A549 (cell line): ENCODE data around the gene KRTAP9-3. TPM values are rescaled to one million over a fixed set of nuclear protein-coding genes. Genes with fewer than 3 reads are reported as not detected.

Experiments
- ATAC-seq, 2 experiments: fragments of 200-7000 bp in 1 of 2; fragments of >200 bp in 1 of 2; cut with Nextera tagmentation in 1 of 2; cut with Tn5 transposase in 1 of 2; 3 replicates each; pipeline versions ENCODE4 v1.8.0 to v1.9.1; 2018 to 2020; ENCODE audit warnings: mild to moderate bottlenecking in 1 of 2, moderate library complexity in 1 of 2
- CTCF ChIA-PET: fragments of 300-600 bp; sonication (Branson Sonifier 250); formaldehyde crosslinking; extraction: SDS; loops from one replicate; lab custom pipeline; 2021; ENCODE audit warnings: antibody characterized with exemption, inconsistent platforms; lab: Yijun Ruan, JAX
- POLR2A ChIA-PET: fragments of 350-600 bp; formaldehyde crosslinking; extraction: SDS; loops from one replicate; lab custom pipeline; 2021; ENCODE audit warnings: antibody characterized with exemption, inconsistent platforms; lab: Yijun Ruan, JAX
- DNase-seq, 2 experiments: peaks; one replicate each; pipeline versions ENCODE4 v3.0.0 to v3.0.0-alpha.2; 2011 to 2016; ENCODE audit warnings: low read depth in 1 of 2, low spot score in 1 of 2
- FAIRE-seq: peaks from 2 replicates; lab custom pipeline; 2011; peaks lifted over from hg19 to GRCh38; lab: Jason Lieb, UNC
- H3K27ac ChIP-seq, 2 experiments: fragments of >200 bp; sonication (Bioruptor Twin); formaldehyde crosslinking; 3 replicates each; pipeline ENCODE4 v1.5.1; 2016 to 2017
- H3K4me1 ChIP-seq: fragments of >200 bp; sonication (Bioruptor Twin); formaldehyde crosslinking; 3 replicates; pipeline ENCODE4 v1.6.1; 2016
- H3K4me2 ChIP-seq: fragments of >200 bp; sonication (Bioruptor Twin); formaldehyde crosslinking; 3 replicates; pipeline ENCODE4 v1.6.1; 2016
- H3K4me3 ChIP-seq: fragments of >200 bp; sonication (Bioruptor Twin); formaldehyde crosslinking; 3 replicates; pipeline ENCODE4 v1.5.1; 2016
- H3K9me3 ChIP-seq: fragments of >200 bp; sonication (Bioruptor Twin); formaldehyde crosslinking; 3 replicates; pipeline ENCODE4 v1.6.1; 2016
- BHLHE40 ChIP-seq: IDR thresholded peaks from 2 replicates; pipeline ENCODE4 v1.6.1; 2012; ENCODE audit warnings: low read depth, low read length, inconsistent platforms
- CBX8 ChIP-seq: fragments of 200-600 bp; sonication (generic); IDR thresholded peaks from 2 replicates; pipeline ENCODE4 v1.6.1; 2016
- CEBPB ChIP-seq, 2 experiments: fragments of >200 bp in 1 of 2; sonication (Bioruptor Twin) in 1 of 2; formaldehyde crosslinking in 1 of 2; IDR thresholded peaks; 2 replicates each; pipeline ENCODE4 v1.6.1; 2012 to 2016
- CHD2 ChIP-seq: fragments of 150-350 bp; IDR thresholded peaks from 2 replicates; pipeline ENCODE4 v1.6.1; 2014; ENCODE audit warnings: low read length; ENCODE audit not compliant: partially characterized antibody
- CTCF ChIP-seq: fragments of >200 bp; sonication (Bioruptor Twin); formaldehyde crosslinking; IDR thresholded peaks from 3 replicates; pipeline ENCODE4 v1.5.1; 2016
- EHF ChIP-seq: fragments of 250-450 bp; sonication (Bioruptor Pico); IDR thresholded peaks from 2 replicates; pipeline ENCODE4 v1.5.0; 2020; ENCODE audit warnings: mild to moderate bottlenecking
- ELK1 ChIP-seq: fragments of 150-350 bp; IDR thresholded peaks from 2 replicates; pipeline ENCODE4 v1.6.1; 2014; ENCODE audit warnings: low read depth, mild to moderate bottlenecking, low read length
- GATA3 ChIP-seq: IDR thresholded peaks from 2 replicates; pipeline ENCODE4 v1.6.1; 2012; ENCODE audit warnings: borderline replicate concordance
- HMGXB4 ChIP-seq: fragments of 250-450 bp; sonication (Bioruptor Pico); IDR thresholded peaks from 2 replicates; pipeline ENCODE4 v1.5.0; 2021; ENCODE audit warnings: mild to moderate bottlenecking, moderate library complexity, borderline replicate concordance
- HOXB5 ChIP-seq: fragments of 250-450 bp; sonication (Bioruptor Pico); IDR thresholded peaks from 2 replicates; pipeline ENCODE4 v1.5.0; 2020; ENCODE audit warnings: mild to moderate bottlenecking, moderate library complexity
- MAFK ChIP-seq: fragments of 450-650 bp; IDR thresholded peaks from 2 replicates; pipeline ENCODE4 v1.6.1; 2014; ENCODE audit not compliant: partially characterized antibody
- MAX ChIP-seq: IDR thresholded peaks from 2 replicates; pipeline ENCODE4 v1.6.1; 2012
- NFE2L2 ChIP-seq: fragments of 150-350 bp; conservative IDR thresholded peaks from 2 replicates; pipeline ENCODE4 v1.6.1; 2014; ENCODE audit warnings: low read length
- RARB ChIP-seq: fragments of 250-450 bp; sonication (Bioruptor Pico); IDR thresholded peaks from 2 replicates; pipeline ENCODE4 v1.8.0; 2021; ENCODE audit warnings: mild to moderate bottlenecking, moderate library complexity
- ZNF302 ChIP-seq: fragments of 250-450 bp; sonication (Bioruptor Pico); IDR thresholded peaks from 2 replicates; pipeline ENCODE4 v1.9.0; 2021; ENCODE audit warnings: inconsistent platforms, mild to moderate bottlenecking, moderate library complexity
- WGBS: methylation state at CpG from one replicate; pipeline ENCODE4 v1.1.6; 2017; ENCODE audit errors: missing lambda C conversion rate; 5-methylcytosine and 5-hydroxymethylcytosine counted together
- polyA plus RNA-seq, 4 experiments: library from polyadenylated mRNA; depleted of rRNA in 3 of 4; stranded (reverse); fragments of >200 nt; fragmentation: RNase III in 1 of 4; extraction: RNeasy Plus Mini Kit Qiagen cat#74134 plus additional on column Dnase treatment in 1 of 4; gene quantifications; 2 replicates in 3 of 4; 3 replicates in 1 of 4; pipeline ENCODE4 v1.2.3, GENCODE V29; 2011 to 2017

Gene KRTAP9-3
- polyA plus RNA-seq, 2 of the 4 experiments (the other 2 are of a cell fraction), result not detected

- no peak for TF ChIP-seq ELK1
These were observed 19.6 kb upstream of the KRTAP9-3 start (continued) for GRCh38 chr17:41212524-41213169.

GRCh38 chr17:41215681-41216080 lies 16.6 kb upstream of the KRTAP9-3 start:
- Histone ChIP-seq H3K4me2 (no peak overlapping the region), H3K9me3 (peaks cover 6% of the 10 kb centered on the region; the same call in 1 of the 3 replicates), H3K27ac (no peak overlapping the region), H3K4me3 (no peak overlapping the region), H3K4me1 (peaks cover 24% of the 10 kb centered on the region)
- POLR2A ChIA-PET, result no interaction called here
- CTCF ChIA-PET, result interaction anchor here (1.1 to 1.3 kb wide), 2 partner anchors 28 to 333 kb away, joined by 3 read pairs; no protein-coding TSS in a partner anchor
- 78% methylated on average over 1 of the region's 1 CpG for WGBS
- FAIRE-seq (peak; percentile 32), DNase-seq (no peak), ATAC-seq (no peak)
- no peak for TF ChIP-seq CHD2
- TF ChIP-seq BHLHE40, result no peak
- no peak for TF ChIP-seq MAX
- no peak for TF ChIP-seq HMGXB4 (CRISPR knock-in tag)
- no peak for TF ChIP-seq CBX8
- TF ChIP-seq CEBPB (IDR thresholded peaks at IDR 0.05), result no peak
- no peak for TF ChIP-seq ELK1
- no peak for TF ChIP-seq GATA3
- TF ChIP-seq ZNF302 (CRISPR knock-in tag), result no peak
- no peak for TF ChIP-seq MAFK
- TF ChIP-seq HOXB5 (CRISPR knock-in tag), result no peak

GRCh38 chr17:41223821-41224220 lies 8.4 kb upstream of the KRTAP9-3 start:
- no peak for ATAC-seq
- no peak for DNase-seq
- TF ChIP-seq EHF (CRISPR knock-in tag) (no peak), CTCF (no peak), NFE2L2 (no peak), MAFK (peak; percentile 40), RARB (CRISPR knock-in tag) (no peak)

More at GRCh38 chr17:41223821-41224220, 8.4 kb upstream of the KRTAP9-3 start:
- 68% methylated on average over 2 of the region's 2 CpGs for WGBS
- H3K4me3 ChIP-seq, result no peak overlapping the region
- no peaks in the 10 kb centered on the region for H3K4me1 ChIP-seq
- peaks cover 3% of the 10 kb centered on the region; the same call in 1 of the 3 replicates for H3K9me3 ChIP-seq
- ChIA-PET POLR2A (no interaction called here), CTCF (no interaction called here)
- H3K27ac ChIP-seq, result no peak overlapping the region
- no peak overlapping the region for H3K4me2 ChIP-seq
- peak; percentile 18 for FAIRE-seq
